GM23338 (cell line): ENCODE data around the gene RBPMS2. TPM values are rescaled to one million over a fixed set of nuclear protein-coding genes. Genes with fewer than 3 reads are reported as not detected.
A peak's percentile ranks its signal among the peaks of the same experiment; 100 is the strongest.

Source experiments
- ATAC-seq: fragments of 200-7000 bp; cut with Tn5 transposase; 3 replicates; pipeline ENCODE4 v1.9.1; 2020
- DNase-seq: peaks from one replicate; pipeline ENCODE4 v3.0.0-alpha.2; 2015; ENCODE audit warnings: low spot score
- H2AFZ ChIP-seq: fragments of 200-600 bp; sonication (generic); 2 replicates; pipeline ENCODE4 v1.8.0; 2016; ENCODE audit warnings: antibody characterized with exemption, mild to moderate bottlenecking, moderate library complexity
- H3F3A ChIP-seq: fragments of 200-600 bp; sonication (generic); replicated peaks from 2 replicates; pipeline ENCODE4 v1.8.0; 2017; ENCODE audit warnings: antibody characterized with exemption, mixed run types, low read depth
- H3K27ac ChIP-seq: fragments of 200-600 bp; sonication (generic); 2 replicates; pipeline ENCODE4 v1.6.1; 2016; ENCODE audit warnings: low read depth
- H3K27me3 ChIP-seq: fragments of 200-600 bp; sonication (generic); 2 replicates; pipeline ENCODE4 v1.8.0; 2016; ENCODE audit warnings: mild to moderate bottlenecking, mixed run types, moderate library complexity; ENCODE audit not compliant: insufficient read depth
- H3K36me3 ChIP-seq: fragments of 200-600 bp; sonication (generic); 2 replicates; pipeline ENCODE4 v1.8.0; 2016; ENCODE audit warnings: mild to moderate bottlenecking; ENCODE audit not compliant: insufficient read depth
- H3K4me1 ChIP-seq: fragments of 200-600 bp; sonication (generic); 2 replicates; pipeline ENCODE4 v1.8.0; 2016; ENCODE audit warnings: mild to moderate bottlenecking, moderate library complexity; ENCODE audit not compliant: insufficient read depth
- H3K4me2 ChIP-seq: fragments of 200-600 bp; sonication (generic); 2 replicates; pipeline ENCODE4 v1.7.1; 2017; ENCODE audit warnings: mixed run types
- H3K4me3 ChIP-seq: fragments of 200-600 bp; sonication (generic); 2 replicates; pipeline ENCODE4 v1.6.1; 2016; ENCODE audit warnings: mixed run types
- H3K79me2 ChIP-seq: fragments of 200-600 bp; sonication (generic); replicated peaks from 2 replicates; pipeline ENCODE4 v1.8.0; 2017; ENCODE audit warnings: mild to moderate bottlenecking; ENCODE audit not compliant: insufficient read depth
- H3K9me2 ChIP-seq: fragments of 200-600 bp; sonication (generic); 2 replicates; pipeline ENCODE4 v1.8.0; 2017; ENCODE audit not compliant: insufficient read depth
- H4K20me1 ChIP-seq: fragments of 200-600 bp; sonication (generic); replicated peaks from 2 replicates; pipeline ENCODE4 v1.8.0; 2017; ENCODE audit warnings: mild to moderate bottlenecking; ENCODE audit not compliant: insufficient read depth
- H3K27ac Mint-ChIP-seq: 2 replicates; pipeline ENCODE4 v1.8.0; 2020; ENCODE audit warnings: inconsistent platforms, mild to moderate bottlenecking, moderate library complexity, mixed read lengths
- H3K27me3 Mint-ChIP-seq: 3 replicates; pipeline ENCODE4 v1.8.0; 2022; ENCODE audit warnings: low read depth, mild to moderate bottlenecking, moderate library complexity, mixed read lengths, inconsistent platforms; ENCODE audit not compliant: insufficient read depth, poor library complexity
- H3K36me3 Mint-ChIP-seq: 3 replicates; pipeline ENCODE4 v1.8.0; 2021; ENCODE audit warnings: low read depth, mild to moderate bottlenecking, inconsistent platforms, moderate library complexity, mixed read lengths
- H3K4me1 Mint-ChIP-seq: 3 replicates; pipeline ENCODE4 v1.8.0; 2020; ENCODE audit warnings: mild to moderate bottlenecking, inconsistent platforms, mixed read lengths
- H3K4me3 Mint-ChIP-seq: 3 replicates; pipeline ENCODE4 v1.8.0; 2021; ENCODE audit warnings: moderate library complexity, mild to moderate bottlenecking, inconsistent platforms, mixed read lengths
- H3K9me3 Mint-ChIP-seq: 3 replicates; pipeline ENCODE4 v1.8.0; 2020; ENCODE audit warnings: moderate library complexity, mild to moderate bottlenecking, inconsistent platforms, mixed read lengths
- CREB1 ChIP-seq: fragments of 250-450 bp; sonication (Bioruptor Pico); IDR thresholded peaks from 2 replicates; pipeline ENCODE4 v1.5.0; 2020; ENCODE audit warnings: low read depth, mild to moderate bottlenecking, moderate library complexity
- CTCF ChIP-seq, 2 experiments: fragments of 200-600 bp in 1 of 2; sonication (generic) in 1 of 2; conservative IDR thresholded peaks; 2 replicates each; pipeline versions ENCODE4 v1.5.1 to v1.6.1; 2016 to 2017; ENCODE audit warnings: antibody characterized with exemption in 2 of 2, low read depth in 2 of 2, mild to moderate bottlenecking in 2 of 2, moderate library complexity in 1 of 2
- ETS1 ChIP-seq: IDR thresholded peaks from 2 replicates; pipeline ENCODE4 v1.6.1; 2016; ENCODE audit warnings: antibody characterized with exemption
- EZH2 ChIP-seq: fragments of 200-600 bp; sonication (generic); IDR thresholded peaks from one replicate; pipeline ENCODE4 v1.8.0; 2017; ENCODE audit warnings: antibody characterized with exemption, mild to moderate bottlenecking, low read depth; ENCODE audit not compliant: unreplicated experiment
- EZH2phosphoT487 ChIP-seq: fragments of 200-600 bp; sonication (generic); IDR thresholded peaks from one replicate; pipeline ENCODE4 v1.8.1; 2018; ENCODE audit warnings: antibody characterized with exemption; ENCODE audit not compliant: unreplicated experiment
- JUNB ChIP-seq: IDR thresholded peaks from one replicate; pipeline ENCODE4 v1.6.1; 2016; ENCODE audit warnings: antibody characterized with exemption; ENCODE audit not compliant: unreplicated experiment
- NANOG ChIP-seq: IDR thresholded peaks from 2 replicates; pipeline ENCODE4 v1.6.1; 2016; ENCODE audit warnings: antibody characterized with exemption, borderline replicate concordance
- POLR2AphosphoS5 ChIP-seq: IDR thresholded peaks from 2 replicates; pipeline ENCODE4 v1.6.1; 2016; ENCODE audit warnings: antibody characterized with exemption, low read depth
- REST ChIP-seq: IDR thresholded peaks from one replicate; pipeline ENCODE4 v1.6.1; 2018; ENCODE audit warnings: antibody characterized with exemption; ENCODE audit not compliant: unreplicated experiment
- STAT1 ChIP-seq: IDR thresholded peaks from one replicate; pipeline ENCODE4 v1.6.1; 2016; ENCODE audit warnings: antibody characterized with exemption; ENCODE audit not compliant: unreplicated experiment
- ZNF114 ChIP-seq: fragments of 250-450 bp; sonication (Bioruptor Pico); IDR thresholded peaks from 2 replicates; pipeline ENCODE4 v1.5.0; 2020; ENCODE audit warnings: mild to moderate bottlenecking, moderate library complexity
- ZNF331 ChIP-seq: fragments of 250-450 bp; sonication (Bioruptor Pico); IDR thresholded peaks from 2 replicates; pipeline ENCODE4 v1.5.0; 2020; ENCODE audit warnings: low read depth, mild to moderate bottlenecking, moderate library complexity
- ZNF462 ChIP-seq: fragments of 250-450 bp; sonication (Bioruptor Pico); IDR thresholded peaks from 2 replicates; pipeline ENCODE4 v1.5.0; 2020; ENCODE audit warnings: mild to moderate bottlenecking, moderate library complexity
- polyA plus RNA-seq: library from polyadenylated mRNA; unstranded; fragments of >200 nt; fragmentation: Nextera tagmentation; extraction: Ambion mirVana; gene quantifications from 2 replicates; pipeline ENCODE4 v1.2.1, GENCODE V29; 2016
- total RNA-seq: library from RNA; depleted of rRNA; stranded (reverse); fragments of >200 nt; shearing (Covaris generic); gene quantifications from 2 replicates; pipeline ENCODE4 v1.2.3, GENCODE V29; 2014

The RBPMS2 gene
- total and polyA plus RNA-seq, 2 experiments from 2014 or later, result 53.3 to 171 TPM

- Histone ChIP-seq H3K36me3 (peaks cover 35% of the 10 kb centered on the region), H3K4me2 (no peak overlapping the region), H4K20me1 (peaks cover 23% of the 10 kb centered on the region), H3K27me3 (no peaks in the 10 kb centered on the region), H3K4me1 (no peaks in the 10 kb centered on the region), H3K27ac (peak overlapping the region; percentile 78; the same call in 1 of the 2 replicates), H3K79me2 (peaks cover 24% of the 10 kb centered on the region), H3K4me3 (no peak overlapping the region), H3F3A (peaks cover 37% of the 10 kb centered on the region), H3K9me2 (no peaks in the 10 kb centered on the region), H2AFZ (no peak overlapping the region)
- no peak for ATAC-seq
- no peak overlapping the region for H3K27ac Mint-ChIP-seq
- peaks cover 2% of the 10 kb centered on the region; the same call in 1 of the 3 replicates for H3K9me3 Mint-ChIP-seq
- peaks cover 16% of the 10 kb centered on the region for H3K27me3 Mint-ChIP-seq
- no peak for TF ChIP-seq ETS1
- no peak for TF ChIP-seq NANOG
- no peak for TF ChIP-seq ZNF331 (CRISPR knock-in tag)
- TF ChIP-seq EZH2, result no peak
- TF ChIP-seq POLR2AphosphoS5, result no peak
- TF ChIP-seq REST, result no peak
- no peak for TF ChIP-seq CREB1 (CRISPR knock-in tag)
- no peak for TF ChIP-seq CTCF (conservative IDR thresholded peaks at IDR 0.05; ENCODE audit: low read depth in 2 of 2)
- no peak for TF ChIP-seq JUNB
- no peak for TF ChIP-seq ZNF114 (CRISPR knock-in tag)
- TF ChIP-seq ZNF462 (CRISPR knock-in tag), result no peak
- TF ChIP-seq STAT1, result no peak
- no peak for TF ChIP-seq EZH2phosphoT487
- no peak overlapping the region for H3K4me3 Mint-ChIP-seq
- no peak for DNase-seq
- H3K4me1 Mint-ChIP-seq, result peaks cover 9% of the 10 kb centered on the region; the same call in 1 of the 3 replicates
- peaks cover 84% of the 10 kb centered on the region for H3K36me3 Mint-ChIP-seq
These were observed 58.3 kb downstream of the RBPMS2 start for GRCh38 chr15:64717130-64717529.
